ENCODE measurements around the gene ZNF3.
A peak's percentile ranks its signal among the peaks of the same experiment; 100 is the strongest.

Gene ZNF3

DNA sequence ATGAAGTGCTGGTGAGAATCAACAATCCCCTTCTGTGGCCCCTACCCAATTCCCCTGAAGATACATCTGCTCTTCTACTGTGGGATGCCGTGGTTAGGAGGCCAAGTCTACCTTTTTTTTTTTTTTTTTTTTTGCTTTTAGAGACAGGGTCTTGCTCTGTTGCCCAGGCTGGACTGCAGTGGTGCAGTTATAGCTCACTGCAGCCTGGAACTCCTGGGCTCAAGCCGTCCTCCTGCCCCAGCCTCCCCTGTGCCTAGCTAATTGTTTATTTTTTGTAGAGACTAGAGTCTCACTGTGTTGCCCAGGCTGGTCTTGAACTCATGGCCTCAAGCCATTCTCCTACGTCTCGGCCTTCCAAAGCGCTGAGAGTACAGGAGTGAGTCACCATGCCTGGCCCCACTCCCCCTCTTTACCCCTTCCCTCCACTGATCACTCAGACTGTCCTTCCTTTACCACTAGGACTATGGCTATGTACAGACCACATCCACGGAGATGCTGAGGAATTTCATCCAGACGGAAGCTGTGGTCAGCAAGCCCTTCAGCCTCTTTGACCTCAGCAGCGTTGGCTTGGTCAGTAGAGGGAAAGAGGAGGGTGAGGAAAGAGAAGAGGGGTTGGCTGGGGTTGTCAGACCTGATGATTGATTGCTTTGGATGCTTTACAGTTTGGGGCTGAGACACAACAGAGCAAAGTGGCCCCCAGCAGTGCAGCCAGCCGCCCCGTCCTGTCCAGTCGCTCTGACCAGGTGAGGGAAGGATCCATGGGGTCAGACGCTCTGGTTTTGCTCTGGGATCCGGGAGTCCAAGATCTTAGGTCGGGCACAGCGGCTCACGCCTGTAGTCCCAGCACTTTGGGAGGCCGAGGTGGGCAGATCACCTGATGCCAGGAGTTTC, 21.7 kb upstream of the ZNF3 start:
- peak; percentile 99 for DNase-seq
- H4K8ac ChIP-seq (ENCODE audit: low read length): peak overlapping the region; percentile 86
- peak overlapping the region; percentile 60 to 83 for H3K18ac ChIP-seq (ENCODE audit: low read depth in 1 of 2, low read length in 2 of 2)
- H2BK12ac ChIP-seq (ENCODE audit: low read length in 2 of 2): peak overlapping the region; percentile 73 to 78
- peaks cover 21% of the 10 kb centered on the region for H3K4me1 ChIP-seq (ENCODE audit: control insufficient read depth, insufficient read depth, low read depth, low read length)
- H2AK5ac ChIP-seq (ENCODE audit: low read length, severe bottlenecking): peak overlapping the region; percentile 68
- H3K23ac ChIP-seq (ENCODE audit: low read length in 2 of 2): no peak overlapping the region
- H2BK120ac ChIP-seq (ENCODE audit: low read depth, low read length): peak overlapping the region; percentile 83
- H3K14ac ChIP-seq (ENCODE audit: low read length in 2 of 2): no peak overlapping the region
- WGBS: 22% methylated on average over 15 of the region's 17 CpGs
- H2BK15ac ChIP-seq (ENCODE audit: low read depth, poor library complexity, severe bottlenecking): peak overlapping the region; percentile 92
- no peak overlapping the region for H2BK5ac ChIP-seq (ENCODE audit: low read depth, low read length, poor library complexity, severe bottlenecking)
- peak overlapping the region; percentile 50 to 88 for H3K4ac ChIP-seq (ENCODE audit: low read depth in 1 of 2, low read length in 2 of 2)
- peak overlapping the region; percentile 55 for H4K91ac ChIP-seq (ENCODE audit: low read length)
- H3K9me3 ChIP-seq (ENCODE audit: control insufficient read depth, low read length): no peaks in the 10 kb centered on the region
- no peaks in the 10 kb centered on the region for H3K27me3 ChIP-seq (ENCODE audit: control insufficient read depth in 1 of 2, insufficient read depth in 1 of 2, low read length in 2 of 2)
- no peak overlapping the region for H3K27ac ChIP-seq (ENCODE audit: low read length, poor library complexity, severe bottlenecking)
- H2AFZ ChIP-seq (ENCODE audit: low read depth, low read length): no peak overlapping the region
- H3K79me1 ChIP-seq (replicated peaks; ENCODE audit: low read length, poor library complexity, severe bottlenecking): peaks cover 20% of the 10 kb centered on the region
- H3K36me3 ChIP-seq (ENCODE audit: control insufficient read depth in 1 of 2, insufficient read depth in 2 of 2, low read depth in 1 of 2, low read length in 2 of 2): peaks cover 59 to 60% of the 10 kb centered on the region in 2 experiments
- no peak overlapping the region for H3K4me2 ChIP-seq (ENCODE audit: low read length, poor library complexity, severe bottlenecking)
- peak overlapping the region; percentile 89 for H3K9ac ChIP-seq (ENCODE audit: low read length)
- H3K4me3 ChIP-seq (ENCODE audit: insufficient read depth in 1 of 2, low read depth in 1 of 2, low read length in 2 of 2): peak overlapping the region in 1 of 2 experiments; percentile 85

DNA sequence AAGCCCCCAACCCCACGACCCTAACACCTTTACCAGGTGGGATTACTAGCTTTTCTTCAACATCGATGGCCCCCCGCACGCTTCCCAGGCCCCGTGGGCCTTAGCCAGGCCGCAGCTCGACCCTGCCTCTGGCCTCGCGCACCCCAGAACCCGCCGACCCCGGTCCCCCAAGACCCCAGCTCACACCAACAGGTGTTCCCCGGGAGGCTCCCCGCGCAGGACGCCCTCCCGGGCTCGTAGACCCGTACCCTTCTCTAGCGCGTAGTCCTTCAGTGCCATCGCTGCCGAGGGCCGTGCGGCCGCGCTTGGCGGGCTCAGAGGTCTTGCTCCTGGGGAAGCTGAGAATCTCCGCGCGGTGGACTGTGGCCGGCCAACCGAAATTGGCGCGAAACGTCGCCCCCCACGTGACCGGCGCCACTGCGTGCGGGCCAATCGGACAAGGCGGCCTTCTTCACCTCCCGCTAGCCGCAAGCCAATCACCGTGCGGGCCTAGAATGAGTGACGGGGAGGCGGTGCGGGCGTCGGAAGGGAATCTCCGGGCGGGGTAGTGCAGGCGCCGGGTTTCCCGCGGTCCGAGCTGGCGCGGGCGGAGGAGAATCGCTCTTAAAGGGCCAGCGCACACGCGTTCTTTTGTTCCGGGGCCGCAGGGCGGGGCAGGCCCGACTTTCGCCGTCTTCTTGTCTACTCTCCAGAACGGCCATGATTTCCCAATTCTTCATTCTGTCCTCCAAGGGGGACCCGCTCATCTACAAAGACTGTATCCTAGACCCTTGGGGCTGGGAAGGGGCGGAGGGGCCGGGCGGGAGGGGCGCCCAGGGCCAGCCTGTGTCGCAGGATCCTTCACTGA, 19.7 kb upstream of the ZNF3 start, which contains the start of the genes AP4M1 and MCM7:
Gene AP4M1 (plus strand): TSS at position 628 of the 847 bp plus-strand sequence. CDS start 72 bp downstream, at position 700.
Gene MCM7 (minus strand): TSS at position 382 of the 847 bp plus-strand sequence. CDS start 103 bp downstream, at position 279.
- Histone ChIP-seq H3K4ac (ENCODE audit: low read depth in 1 of 2, low read length in 2 of 2) (peak within 1 kb of the TSS; percentile 58 to 88), H3K4me1 (ENCODE audit: control insufficient read depth, insufficient read depth, low read depth, low read length) (peaks cover 21% of the 10 kb centered on the region), H3K27me3 (ENCODE audit: control insufficient read depth in 1 of 2, insufficient read depth in 1 of 2, low read length in 2 of 2) (no peaks in the 10 kb centered on the region), H2AK5ac (ENCODE audit: low read length, severe bottlenecking) (peak within 1 kb of the TSS; percentile 68), H3K36me3 (ENCODE audit: control insufficient read depth in 1 of 2, insufficient read depth in 2 of 2, low read depth in 1 of 2, low read length in 2 of 2) (peaks cover 59 to 60% of the 10 kb centered on the region in 2 experiments), H4K91ac (ENCODE audit: low read length) (peak within 1 kb of the TSS; percentile 81), H3K18ac (ENCODE audit: low read depth in 1 of 2, low read length in 2 of 2) (peak within 1 kb of the TSS; percentile 83 to 90), H2BK12ac (ENCODE audit: low read length in 2 of 2) (peak within 1 kb of the TSS; percentile 73 to 78), H2BK15ac (ENCODE audit: low read depth, poor library complexity, severe bottlenecking) (peak within 1 kb of the TSS; percentile 92), H3K9ac (ENCODE audit: low read length) (peak within 1 kb of the TSS; percentile 90), H3K14ac (ENCODE audit: low read length in 2 of 2) (no peak within 1 kb of the TSS), H3K9me3 (ENCODE audit: control insufficient read depth, low read length) (no peaks in the 10 kb centered on the region), H3K79me1 (replicated peaks; ENCODE audit: low read length, poor library complexity, severe bottlenecking) (peaks cover 19% of the 10 kb centered on the region), H2BK5ac (ENCODE audit: low read depth, low read length, poor library complexity, severe bottlenecking) (peak within 1 kb of the TSS; percentile 15), H2AFZ (ENCODE audit: low read depth, low read length) (peak within 1 kb of the TSS; percentile 8), H3K4me2 (ENCODE audit: low read length, poor library complexity, severe bottlenecking) (peak within 1 kb of the TSS; percentile 93), H3K4me3 (ENCODE audit: insufficient read depth in 1 of 2, low read depth in 1 of 2, low read length in 2 of 2) (peak within 1 kb of the TSS; percentile 74 to 85), H4K8ac (ENCODE audit: low read length) (peak within 1 kb of the TSS; percentile 86), H3K27ac (ENCODE audit: low read length, poor library complexity, severe bottlenecking) (peak within 1 kb of the TSS; percentile 91), H3K23ac (ENCODE audit: low read length in 2 of 2) (no peak within 1 kb of the TSS), H2BK120ac (ENCODE audit: low read depth, low read length) (peak within 1 kb of the TSS; percentile 98)
- DNase-seq: peak; percentile 99
- under 1% methylated on average over 76 of the region's 80 CpGs for WGBS

DNA sequence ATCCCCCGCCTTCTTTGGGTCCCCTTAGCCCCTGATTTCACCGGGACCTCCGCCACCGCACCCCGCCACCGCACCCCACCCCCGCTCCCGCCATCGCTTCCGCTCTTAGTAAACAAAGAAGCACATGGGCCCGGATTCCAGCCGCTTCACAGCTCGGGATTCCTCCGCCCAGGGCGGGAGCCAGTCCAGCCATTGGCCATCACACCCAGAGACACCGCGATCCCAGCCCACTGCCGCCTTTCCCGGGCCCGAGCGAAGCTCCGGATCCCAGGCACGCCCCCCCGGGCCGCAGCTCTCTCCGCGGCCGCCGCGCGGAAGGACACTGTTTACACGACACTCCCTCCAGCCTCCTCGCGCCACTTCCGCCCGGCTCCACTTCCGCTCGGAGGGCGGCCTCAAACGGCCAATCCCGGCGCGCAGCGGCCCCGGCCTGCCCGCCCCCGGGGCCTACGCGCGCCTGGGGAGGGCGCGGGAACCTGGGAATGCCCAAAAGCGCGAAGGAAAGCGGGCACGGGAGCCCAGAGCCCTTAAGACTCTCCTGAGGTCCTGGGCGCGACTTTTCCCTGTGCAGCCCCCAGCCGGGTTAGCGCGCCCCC, 19.0 kb upstream of the ZNF3 start:
- Histone ChIP-seq H3K14ac (ENCODE audit: low read length in 2 of 2) (no peak overlapping the region), H3K27me3 (ENCODE audit: control insufficient read depth in 1 of 2, insufficient read depth in 1 of 2, low read length in 2 of 2) (no peaks in the 10 kb centered on the region), H3K4me1 (ENCODE audit: control insufficient read depth, insufficient read depth, low read depth, low read length) (peaks cover 21% of the 10 kb centered on the region), H4K91ac (ENCODE audit: low read length) (no peak overlapping the region), H2AK5ac (ENCODE audit: low read length, severe bottlenecking) (no peak overlapping the region), H3K9me3 (ENCODE audit: control insufficient read depth, low read length) (no peaks in the 10 kb centered on the region), H3K9ac (ENCODE audit: low read length) (peak overlapping the region; percentile 90), H3K4me3 (ENCODE audit: insufficient read depth in 1 of 2, low read depth in 1 of 2, low read length in 2 of 2) (peak overlapping the region; percentile 74 to 85), H3K79me1 (replicated peaks; ENCODE audit: low read length, poor library complexity, severe bottlenecking) (peaks cover 26% of the 10 kb centered on the region), H2BK120ac (ENCODE audit: low read depth, low read length) (peak overlapping the region; percentile 74), H3K23ac (ENCODE audit: low read length in 2 of 2) (no peak overlapping the region), H4K8ac (ENCODE audit: low read length) (no peak overlapping the region), H2BK15ac (ENCODE audit: low read depth, poor library complexity, severe bottlenecking) (peak overlapping the region; percentile 54), H3K18ac (ENCODE audit: low read depth in 1 of 2, low read length in 2 of 2) (peak overlapping the region in 1 of 2 experiments; percentile 83), H3K27ac (ENCODE audit: low read length, poor library complexity, severe bottlenecking) (peak overlapping the region; percentile 81), H2BK5ac (ENCODE audit: low read depth, low read length, poor library complexity, severe bottlenecking) (no peak overlapping the region), H2AFZ (ENCODE audit: low read depth, low read length) (no peak overlapping the region), H3K4ac (ENCODE audit: low read depth in 1 of 2, low read length in 2 of 2) (peak overlapping the region in 1 of 2 experiments; percentile 30), H3K4me2 (ENCODE audit: low read length, poor library complexity, severe bottlenecking) (peak overlapping the region; percentile 93), H3K36me3 (ENCODE audit: control insufficient read depth in 1 of 2, insufficient read depth in 2 of 2, low read depth in 1 of 2, low read length in 2 of 2) (peaks cover 59 to 60% of the 10 kb centered on the region in 2 experiments), H2BK12ac (ENCODE audit: low read length in 2 of 2) (no peak overlapping the region)
- WGBS: under 1% methylated on average over 55 of the region's 61 CpGs
- DNase-seq: peak; percentile 99
